Activated T-helper 1 cell treated with anti-CD3 and anti-CD28 coated beads, Interleukin-12 subunit alpha, Interleukin-12 subunit beta, Interleukin-2, Interleukin-4 antibody, amounts not matched to agents 30 ng/mL and 10 ng/mL and 1 ng/mL, durations not matched to agents 14 hours and 24 hours and 36 hours (primary cell): ENCODE results near the gene STEAP3. TPM values are rescaled to one million over a fixed set of nuclear protein-coding genes. Genes with fewer than 3 reads are reported as not detected.

Source experiments
- DNase-seq: peaks from one replicate; pipeline ENCODE4 v3.0.0; 2021; ENCODE audit warnings: low spot score
- H3K27ac Mint-ChIP-seq: one replicate; pipeline ENCODE4 v1.8.0; 2021; ENCODE audit warnings: mild to moderate bottlenecking, mixed read lengths
- H3K27me3 Mint-ChIP-seq: one replicate; pipeline ENCODE4 v1.8.0; 2022; ENCODE audit warnings: mild to moderate bottlenecking, moderate library complexity, mixed read lengths; ENCODE audit not compliant: insufficient read depth
- H3K36me3 Mint-ChIP-seq: one replicate; pipeline ENCODE4 v1.8.0; 2021; ENCODE audit warnings: low read depth, mixed read lengths
- H3K4me1 Mint-ChIP-seq: one replicate; pipeline ENCODE4 v1.8.0; 2021; ENCODE audit warnings: low read depth, mixed read lengths
- H3K4me3 Mint-ChIP-seq: one replicate; pipeline ENCODE4 v1.8.0; 2021; ENCODE audit warnings: mild to moderate bottlenecking, moderate library complexity, mixed read lengths
- H3K9me3 Mint-ChIP-seq: one replicate; pipeline ENCODE4 v1.8.0; 2021; ENCODE audit warnings: mixed read lengths
- intact Hi-C: fragments of 100-400 bp; cut with micrococcal nuclease; formaldehyde crosslinking; loops from one replicate; pipeline ENCODE4 v1.15.1; 2024
- total RNA-seq: library from RNA; stranded (reverse); gene quantifications from 2 replicates; pipeline ENCODE4 v1.2.3, GENCODE V29; 2022

Gene STEAP3
- total RNA-seq, 1 donor from 2014 or later: 0.13 TPM

DNA sequence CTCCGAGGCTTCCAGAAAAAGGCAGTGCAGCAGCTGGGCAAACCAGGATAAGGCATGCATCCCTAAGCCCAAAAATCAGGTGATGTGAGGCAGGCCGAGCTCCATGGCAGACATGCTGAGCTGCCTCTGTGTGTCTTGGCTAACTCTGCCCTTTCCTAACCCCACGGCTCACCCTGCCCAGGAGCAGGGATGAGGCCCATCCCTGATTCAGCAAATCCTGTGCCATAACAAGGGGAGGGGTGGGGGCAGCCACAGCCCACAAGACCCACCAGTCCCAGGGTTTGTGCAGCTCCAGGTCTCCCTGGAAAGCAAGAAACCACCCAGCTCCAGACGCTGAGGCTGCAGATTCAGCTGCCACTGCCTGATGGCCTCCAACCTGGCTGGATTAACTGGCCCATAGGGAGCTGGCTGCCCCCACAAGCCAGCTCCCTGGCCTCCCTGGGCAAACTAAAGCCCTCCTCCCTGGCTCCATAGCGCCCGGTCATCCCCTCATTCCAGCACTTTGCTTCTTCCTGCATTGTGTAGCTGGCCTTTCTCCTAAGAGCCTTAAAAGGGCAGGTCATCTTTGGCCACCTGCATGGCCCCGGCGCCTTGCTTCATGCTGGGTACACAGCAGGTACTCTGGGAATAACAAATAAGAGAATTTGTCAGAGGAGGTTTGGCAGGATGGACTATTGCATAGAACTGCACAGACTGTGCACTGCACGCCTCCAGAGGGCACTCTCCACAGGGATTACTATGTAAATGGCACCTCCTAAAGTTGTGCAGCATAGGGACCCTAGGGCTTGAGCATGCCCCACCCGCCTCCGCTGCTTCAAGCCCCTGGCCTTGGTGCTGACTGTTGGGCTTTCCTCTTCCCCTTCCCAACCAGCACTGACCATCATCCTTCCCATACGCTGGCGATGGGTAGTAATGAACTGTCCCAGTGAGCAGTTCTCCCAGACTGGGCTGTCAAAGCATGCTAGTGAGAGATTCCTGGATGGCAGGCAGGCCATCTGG, 10.7 kb downstream of the STEAP3 start:
- H3K27ac Mint-ChIP-seq: no peak overlapping the region
- no peaks in the 10 kb centered on the region for H3K4me1 Mint-ChIP-seq
- no peaks in the 10 kb centered on the region for H3K36me3 Mint-ChIP-seq
- no peaks in the 10 kb centered on the region for H3K9me3 Mint-ChIP-seq
- intact Hi-C loops: no loop called here
- no peaks in the 10 kb centered on the region for H3K27me3 Mint-ChIP-seq
- no peak overlapping the region for H3K4me3 Mint-ChIP-seq
- no peak for DNase-seq

DNA sequence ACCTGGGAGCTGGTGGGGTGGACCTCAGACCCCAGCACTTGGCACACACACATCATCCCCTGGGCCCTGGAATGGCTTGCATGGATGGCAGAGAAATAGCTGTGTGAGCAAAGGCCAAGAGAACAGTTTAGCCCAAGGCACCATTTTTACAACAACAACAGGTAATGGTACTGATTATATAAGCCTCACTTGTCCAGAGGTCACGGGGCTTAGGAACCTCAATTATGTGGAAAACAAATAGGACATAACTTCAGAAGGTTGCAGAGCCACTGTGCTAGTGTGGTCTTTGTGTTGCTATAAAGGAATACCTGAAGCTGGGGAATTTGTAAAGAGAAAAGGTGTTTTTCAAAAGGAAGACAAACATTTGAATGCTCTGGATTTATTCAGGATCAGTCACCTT, 13.2 kb downstream of the STEAP3 start:
- no peak overlapping the region for H3K4me3 Mint-ChIP-seq
- H3K27me3 Mint-ChIP-seq: no peaks in the 10 kb centered on the region
- H3K9me3 Mint-ChIP-seq: no peaks in the 10 kb centered on the region
- H3K27ac Mint-ChIP-seq: no peak overlapping the region
- no peak for DNase-seq
- H3K36me3 Mint-ChIP-seq: no peaks in the 10 kb centered on the region
- intact Hi-C loops: no loop called here
- no peaks in the 10 kb centered on the region for H3K4me1 Mint-ChIP-seq

- no peak for DNase-seq
- Mint-ChIP-seq H3K36me3 (no peaks in the 10 kb centered on the region), H3K27me3 (no peaks in the 10 kb centered on the region), H3K9me3 (no peaks in the 10 kb centered on the region), H3K27ac (no peak overlapping the region), H3K4me1 (no peaks in the 10 kb centered on the region), H3K4me3 (no peak overlapping the region)
- intact Hi-C loops: no loop called here
These were observed 16.9 kb downstream of the STEAP3 start for GRCh38 chr2:119240311-119241204.

DNA sequence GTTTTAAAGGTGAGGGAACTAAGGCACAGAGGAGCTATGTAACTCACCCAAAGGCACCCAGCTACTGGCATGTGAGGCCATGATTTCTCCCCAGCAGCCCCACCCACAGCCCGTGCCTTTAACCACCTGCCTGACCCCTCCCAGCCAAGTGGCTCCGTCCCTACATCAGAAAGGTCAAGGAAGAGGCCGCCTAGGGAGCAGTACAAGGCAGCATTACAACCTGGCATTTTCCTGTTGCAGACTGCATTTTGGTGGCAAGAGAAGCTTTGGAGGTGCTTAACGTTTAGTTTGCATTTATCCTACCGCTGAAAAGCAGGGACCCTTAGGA, 17.5 kb downstream of the STEAP3 start:
- no peaks in the 10 kb centered on the region for H3K9me3 Mint-ChIP-seq
- no peaks in the 10 kb centered on the region for H3K4me1 Mint-ChIP-seq
- no peaks in the 10 kb centered on the region for H3K27me3 Mint-ChIP-seq
- intact Hi-C loops: no loop called here
- no peak overlapping the region for H3K4me3 Mint-ChIP-seq
- DNase-seq: no peak
- H3K27ac Mint-ChIP-seq: no peak overlapping the region
- no peaks in the 10 kb centered on the region for H3K36me3 Mint-ChIP-seq

GRCh38 chr2:119242276-119243119, 18.9 kb downstream of the STEAP3 start:
- Mint-ChIP-seq H3K9me3 (no peaks in the 10 kb centered on the region), H3K27ac (no peak overlapping the region), H3K36me3 (no peaks in the 10 kb centered on the region), H3K4me1 (no peaks in the 10 kb centered on the region), H3K27me3 (no peaks in the 10 kb centered on the region), H3K4me3 (no peak overlapping the region)
- intact Hi-C loops: no loop called here
- no peak for DNase-seq

DNA sequence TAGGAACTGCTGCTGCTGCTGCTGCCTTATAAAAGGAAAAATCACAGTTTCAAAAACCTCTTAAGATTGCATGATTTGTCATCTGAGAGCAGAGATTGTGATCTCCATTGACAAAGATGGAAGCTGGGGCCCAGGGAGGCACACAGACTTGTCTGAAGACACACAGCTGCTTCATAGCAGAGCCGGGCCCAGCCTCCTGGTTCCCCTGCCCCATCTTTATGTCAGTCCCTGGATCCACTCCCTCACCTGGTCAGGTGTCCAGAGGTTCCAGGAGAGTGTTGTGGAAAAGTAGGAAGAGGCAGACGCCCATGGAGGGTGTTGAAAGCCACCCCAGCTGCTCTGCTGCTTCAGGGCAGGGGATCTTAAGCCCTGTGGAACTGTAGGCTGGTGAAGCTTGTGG, 20.0 kb downstream of the STEAP3 start:
- no peak for DNase-seq
- H3K9me3 Mint-ChIP-seq: no peaks in the 10 kb centered on the region
- H3K4me3 Mint-ChIP-seq: no peak overlapping the region
- no peak overlapping the region for H3K27ac Mint-ChIP-seq
- no peaks in the 10 kb centered on the region for H3K36me3 Mint-ChIP-seq
- no peaks in the 10 kb centered on the region for H3K4me1 Mint-ChIP-seq
- intact Hi-C loops: no loop called here
- no peaks in the 10 kb centered on the region for H3K27me3 Mint-ChIP-seq

- intact Hi-C loops: no loop called here
- Mint-ChIP-seq H3K9me3 (no peaks in the 10 kb centered on the region), H3K4me1 (no peaks in the 10 kb centered on the region), H3K4me3 (no peak overlapping the region), H3K27ac (no peak overlapping the region), H3K27me3 (no peaks in the 10 kb centered on the region), H3K36me3 (no peaks in the 10 kb centered on the region)
- DNase-seq: no peak
These were observed 21.6 kb downstream of the STEAP3 start for GRCh38 chr2:119245076-119245840.

DNA sequence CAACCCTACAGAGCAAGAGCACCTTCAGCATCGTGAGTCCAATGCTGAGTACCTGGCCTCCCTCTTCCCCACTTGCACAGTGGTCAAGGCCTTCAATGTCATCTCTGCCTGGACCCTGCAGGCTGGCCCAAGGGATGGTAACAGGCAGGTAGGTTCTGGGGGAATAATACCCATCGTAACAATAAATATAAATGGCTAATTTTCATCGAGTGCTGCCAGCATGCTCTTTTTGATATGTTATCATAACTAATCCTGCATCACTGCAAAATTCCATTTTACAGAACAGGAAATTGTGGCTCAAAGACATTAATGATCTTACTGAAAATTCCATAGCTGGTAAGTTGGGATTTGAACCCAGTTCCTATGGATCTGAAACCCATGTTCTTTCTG, 22.2 kb downstream of the STEAP3 start:
- no peaks in the 10 kb centered on the region for H3K36me3 Mint-ChIP-seq
- H3K4me3 Mint-ChIP-seq: no peak overlapping the region
- no peaks in the 10 kb centered on the region for H3K9me3 Mint-ChIP-seq
- intact Hi-C loops: no loop called here
- H3K4me1 Mint-ChIP-seq: no peaks in the 10 kb centered on the region
- H3K27me3 Mint-ChIP-seq: no peaks in the 10 kb centered on the region
- DNase-seq: no peak
- H3K27ac Mint-ChIP-seq: no peak overlapping the region

DNA sequence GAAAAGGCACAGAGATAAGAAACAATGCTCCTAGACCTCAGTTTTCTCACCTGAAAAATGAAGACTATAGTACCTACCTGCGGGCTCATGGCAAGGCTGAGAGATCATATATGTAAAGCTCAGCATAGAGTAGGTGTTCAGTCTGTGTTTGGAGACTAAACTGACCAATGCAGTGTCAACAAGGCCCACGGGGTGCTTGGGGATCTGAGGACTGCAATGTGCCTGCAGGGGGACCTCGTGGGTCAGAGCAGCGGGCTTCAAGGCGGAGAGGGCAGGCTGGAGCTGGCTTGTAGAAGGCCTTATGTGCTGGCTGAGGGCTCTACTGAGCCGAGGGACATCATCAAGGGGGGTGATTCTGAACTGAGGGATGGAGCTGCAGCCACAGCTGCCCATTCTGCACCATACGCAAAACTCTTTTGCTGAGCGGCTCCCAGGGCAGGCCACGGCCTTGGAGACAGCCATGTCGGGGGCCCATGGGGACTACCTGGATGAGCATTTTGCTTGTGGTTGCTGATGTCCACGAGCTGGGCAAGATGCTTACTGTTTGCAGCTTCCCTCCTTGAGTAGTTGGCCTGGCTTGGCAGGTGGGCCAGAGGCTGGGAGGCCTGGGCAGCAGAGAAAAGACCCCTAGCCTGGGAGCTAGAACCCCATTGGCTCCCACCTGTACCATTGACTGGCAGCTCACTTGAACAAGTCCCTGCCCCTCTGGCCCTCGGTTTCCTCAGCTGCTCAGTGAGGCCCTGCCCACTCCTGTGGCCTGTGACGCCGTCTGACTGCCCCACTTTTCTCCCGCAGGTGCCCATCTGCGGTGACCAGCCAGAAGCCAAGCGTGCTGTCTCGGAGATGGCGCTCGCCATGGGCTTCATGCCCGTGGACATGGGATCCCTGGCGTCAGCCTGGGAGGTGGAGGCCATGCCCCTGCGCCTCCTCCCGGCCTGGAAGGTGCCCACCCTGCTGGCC, 23.5 kb downstream of the STEAP3 start:
- Mint-ChIP-seq H3K27me3 (no peaks in the 10 kb centered on the region), H3K36me3 (no peaks in the 10 kb centered on the region), H3K4me3 (no peak overlapping the region), H3K9me3 (no peaks in the 10 kb centered on the region), H3K4me1 (no peaks in the 10 kb centered on the region), H3K27ac (no peak overlapping the region)
- intact Hi-C loops: no loop called here
- DNase-seq: no peak

GRCh38 chr2:119247844-119248271, 24.2 kb downstream of the STEAP3 start:
- no peak for DNase-seq
- H3K4me1 Mint-ChIP-seq: no peaks in the 10 kb centered on the region
- no peak overlapping the region for H3K4me3 Mint-ChIP-seq
- H3K36me3 Mint-ChIP-seq: no peaks in the 10 kb centered on the region
- no peaks in the 10 kb centered on the region for H3K9me3 Mint-ChIP-seq
- H3K27ac Mint-ChIP-seq: no peak overlapping the region
- no peaks in the 10 kb centered on the region for H3K27me3 Mint-ChIP-seq
- intact Hi-C loops: no loop called here

DNA sequence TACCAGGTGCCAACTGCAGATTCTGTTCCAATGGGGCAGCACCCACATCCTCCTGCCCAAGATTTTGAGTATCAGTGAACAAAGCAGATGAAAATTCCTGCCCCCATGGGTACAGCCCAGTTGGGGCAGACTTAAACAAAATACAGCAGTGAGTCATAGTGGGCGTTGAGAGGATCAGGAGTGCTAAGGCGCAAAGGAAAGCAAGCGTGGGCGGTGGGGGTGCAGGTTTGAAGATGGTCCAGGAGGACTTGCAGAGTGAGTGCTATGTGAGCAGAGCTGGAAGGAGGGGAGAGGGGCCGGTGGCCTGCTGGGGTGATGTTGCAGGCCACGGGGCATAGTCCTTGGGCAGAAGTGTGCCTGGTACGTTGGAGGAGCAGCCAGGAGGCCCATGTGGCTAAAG, 24.7 kb downstream of the STEAP3 start:
- intact Hi-C loops: no loop called here
- H3K9me3 Mint-ChIP-seq: no peaks in the 10 kb centered on the region
- DNase-seq: no peak

More for the DNA sequence above, 24.7 kb downstream of the STEAP3 start:
- H3K27ac Mint-ChIP-seq: no peak overlapping the region
- H3K36me3 Mint-ChIP-seq: no peaks in the 10 kb centered on the region
- no peaks in the 10 kb centered on the region for H3K27me3 Mint-ChIP-seq
- H3K4me1 Mint-ChIP-seq: no peaks in the 10 kb centered on the region
- no peak overlapping the region for H3K4me3 Mint-ChIP-seq
